Caco-2 (cell line): ENCODE measurements around the gene CHADL. TPM values are rescaled to one million over a fixed set of nuclear protein-coding genes. Genes with fewer than 3 reads are reported as not detected.
"Not testable (repeated sequence)": the region's sequence is repeated elsewhere in the genome, so short reads cannot be mapped to it uniquely, and the experiment has no call there.

ENCODE experiments used
- BruUV-seq: library from RNA; stranded (reverse); fragments of 400-500 nt; replicated peaks from 2 replicates; lab custom pipeline; 2021; lab: Mats Ljungman, UMichigan
- CTCF ChIA-PET: fragments of 300-600 bp; sonication (Branson Sonifier 250); formaldehyde crosslinking; loops from one replicate; lab custom pipeline; 2022; ENCODE audit warnings: antibody characterized with exemption; lab: Charles Lee
- POLR2A ChIA-PET: fragments of 300-600 bp; sonication (Branson Sonifier 250); formaldehyde crosslinking; loops from one replicate; lab custom pipeline; 2022; ENCODE audit warnings: antibody characterized with exemption; lab: Charles Lee
- DNase-seq, 2 experiments: peaks; one replicate each; pipeline versions ENCODE4 v3.0.0 to v3.0.0-alpha.2; 2020 to 2022
- H3K27me3 ChIP-seq: replicated peaks from 2 replicates; pipeline ENCODE4 v1.6.0; 2011; ENCODE audit warnings: low read length; ENCODE audit not compliant: control insufficient read depth, insufficient read depth
- H3K36me3 ChIP-seq: 2 replicates; pipeline ENCODE4 v1.5.1; 2011; ENCODE audit warnings: low read length; ENCODE audit not compliant: control insufficient read depth, insufficient read depth
- H3K4me1 ChIP-seq: fragments of 250-450 bp; sonication (Bioruptor Pico); 2 replicates; pipeline ENCODE4 v1.5.1; 2020; ENCODE audit warnings: mild to moderate bottlenecking
- H3K4me3 ChIP-seq: 2 replicates; pipeline ENCODE4 v1.5.1; 2011; ENCODE audit warnings: low read depth, mild to moderate bottlenecking, control low read depth, low read length
- H3K9me3 ChIP-seq: fragments of 250-450 bp; sonication (Bioruptor Pico); 2 replicates; pipeline ENCODE4 v1.5.1; 2020; ENCODE audit warnings: mild to moderate bottlenecking, moderate library complexity
- H3K27ac Mint-ChIP-seq: one replicate; pipeline ENCODE4 v1.8.0; 2022; ENCODE audit warnings: mixed read lengths; ENCODE audit not compliant: unreplicated experiment
- H3K27me3 Mint-ChIP-seq: one replicate; pipeline ENCODE4 v1.8.0; 2022; ENCODE audit warnings: mixed read lengths; ENCODE audit not compliant: insufficient read depth, unreplicated experiment
- H3K36me3 Mint-ChIP-seq: one replicate; pipeline ENCODE4 v1.8.0; 2022; ENCODE audit warnings: mild to moderate bottlenecking, mixed read lengths; ENCODE audit not compliant: insufficient read depth, unreplicated experiment
- H3K4me1 Mint-ChIP-seq: one replicate; pipeline ENCODE4 v1.8.0; 2022; ENCODE audit warnings: low read depth, mixed read lengths; ENCODE audit not compliant: unreplicated experiment
- H3K4me3 Mint-ChIP-seq: one replicate; pipeline ENCODE4 v1.8.0; 2022; ENCODE audit warnings: mild to moderate bottlenecking, moderate library complexity, mixed read lengths; ENCODE audit not compliant: unreplicated experiment
- H3K9me3 Mint-ChIP-seq: one replicate; pipeline ENCODE4 v1.8.0; 2022; ENCODE audit warnings: mixed read lengths; ENCODE audit not compliant: unreplicated experiment
- CTCF ChIP-seq, 2 experiments: fragments of 200-600 bp in 1 of 2; IDR thresholded peaks; 1 replicate in 1 of 2; 2 replicates in 1 of 2; pipeline versions ENCODE4 v1.5.1 to v1.8.0; 2011 to 2022; ENCODE audit warnings: antibody characterized with exemption in 1 of 2, control low read depth in 1 of 2, inconsistent platforms in 1 of 2, low read depth in 1 of 2, low read length in 1 of 2, mild to moderate bottlenecking in 1 of 2, moderate library complexity in 1 of 2; ENCODE audit not compliant: insufficient read depth in 1 of 2, severe bottlenecking in 1 of 2, unreplicated experiment in 1 of 2
- intact Hi-C: fragments of 100-400 bp; cut with micrococcal nuclease; formaldehyde crosslinking; loops from one replicate; pipeline ENCODE4 v1.10.0; 2022; ENCODE audit not compliant: unreplicated experiment
- total RNA-seq: library from RNA; stranded (reverse); gene quantifications from 2 replicates; pipeline ENCODE4 v1.2.3, GENCODE V29; 2022

CHADL gene
- total RNA-seq, 1 experiment from 2014 or later: 0.32 TPM

GRCh38 chr22:41184679-41185078 lies 56.1 kb downstream of the CHADL start:
- no peak for DNase-seq

GRCh38 chr22:41181349-41182241 lies 59.1 kb downstream of the CHADL start:
- DNase-seq: peak in 1 of 2 experiments; percentile 14
- BruUV-seq: no TSS peak
- H3K4me3 ChIP-seq: no peak overlapping the region
- no peaks in the 10 kb centered on the region for H3K27me3 Mint-ChIP-seq
- peaks cover 8% of the 10 kb centered on the region for H3K36me3 ChIP-seq
- H3K36me3 Mint-ChIP-seq: peaks cover 62% of the 10 kb centered on the region
- no peak for TF ChIP-seq CTCF (IDR thresholded peaks at IDR 0.05; ENCODE audit: insufficient read depth in 1 of 2, low read depth in 1 of 2, low read length in 1 of 2, severe bottlenecking in 1 of 2, unreplicated experiment in 1 of 2)
- intact Hi-C loops: no loop called here
- ChIA-PET POLR2A (interaction anchor here (0.6 to 1.2 kb wide), 2 partner anchors 16 to 332 kb away, joined by 3 to 4 read pairs; no protein-coding TSS in a partner anchor), CTCF (interaction anchor here (0.5 to 1.5 kb wide), 2 partner anchors 32 to 56 kb away, joined by 3 to 5 read pairs; no protein-coding TSS in a partner anchor)
- no peaks in the 10 kb centered on the region for H3K9me3 ChIP-seq
- no peaks in the 10 kb centered on the region for H3K9me3 Mint-ChIP-seq
- H3K4me1 Mint-ChIP-seq: peaks cover 7% of the 10 kb centered on the region
- H3K27ac Mint-ChIP-seq: peak overlapping the region; percentile 66
- H3K4me1 ChIP-seq: peaks cover 4% of the 10 kb centered on the region
- H3K4me3 Mint-ChIP-seq: peak overlapping the region; percentile 15
- H3K27me3 ChIP-seq: no peaks in the 10 kb centered on the region

More at GRCh38 chr22:41184679-41185078, 56.1 kb downstream of the CHADL start:
- no peaks in the 10 kb centered on the region for H3K27me3 Mint-ChIP-seq
- intact Hi-C loops: no loop called here
- Histone ChIP-seq H3K27me3 (no peaks in the 10 kb centered on the region), H3K4me3 (no peak overlapping the region), H3K9me3 (no peaks in the 10 kb centered on the region), H3K36me3 (peaks cover 1% of the 10 kb centered on the region; the same call in 1 of the 2 replicates), H3K4me1 (peaks cover 4% of the 10 kb centered on the region)
- no peaks in the 10 kb centered on the region for H3K9me3 Mint-ChIP-seq
- no peak for TF ChIP-seq CTCF (IDR thresholded peaks at IDR 0.05; ENCODE audit: insufficient read depth in 1 of 2, low read depth in 1 of 2, low read length in 1 of 2, severe bottlenecking in 1 of 2, unreplicated experiment in 1 of 2)
- peaks cover 7% of the 10 kb centered on the region for H3K4me1 Mint-ChIP-seq
- CTCF ChIA-PET: no interaction called here
- H3K4me3 Mint-ChIP-seq: no peak overlapping the region
- POLR2A ChIA-PET: no interaction called here
- no peak overlapping the region for H3K27ac Mint-ChIP-seq
- BruUV-seq: no TSS peak
- peaks cover 35% of the 10 kb centered on the region for H3K36me3 Mint-ChIP-seq

DNA sequence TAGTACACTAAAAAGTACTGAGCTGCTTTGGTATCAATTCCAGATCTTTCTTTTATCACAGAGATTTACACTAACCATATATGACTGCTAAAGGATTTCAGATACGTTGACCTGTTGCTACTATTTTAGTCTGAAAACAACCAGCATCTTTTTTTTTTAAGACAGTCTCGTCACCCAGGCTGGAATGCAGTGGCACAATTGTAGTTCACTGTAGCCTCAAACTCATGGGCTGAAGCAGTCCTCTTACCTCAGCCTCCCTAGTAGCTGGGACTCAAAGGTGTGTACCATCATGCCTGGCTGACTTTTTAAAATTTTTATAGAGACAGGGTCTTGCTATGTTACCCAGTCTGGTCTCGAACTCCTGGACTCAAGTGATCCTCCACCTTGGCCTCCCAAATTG lies 59.8 kb downstream of the CHADL start:
- Mint-ChIP-seq H3K36me3 (peaks cover 68% of the 10 kb centered on the region), H3K27ac (peak overlapping the region; percentile 66), H3K9me3 (no peaks in the 10 kb centered on the region), H3K4me1 (peaks cover 7% of the 10 kb centered on the region), H3K27me3 (no peaks in the 10 kb centered on the region), H3K4me3 (no peak overlapping the region)
- no peaks in the 10 kb centered on the region for H3K27me3 ChIP-seq
- intact Hi-C loops: no loop called here
- no TSS peak for BruUV-seq
- no peak overlapping the region for H3K4me3 ChIP-seq
- no peak for TF ChIP-seq CTCF (IDR thresholded peaks at IDR 0.05; ENCODE audit: insufficient read depth in 1 of 2, low read depth in 1 of 2, low read length in 1 of 2, severe bottlenecking in 1 of 2, unreplicated experiment in 1 of 2)
- ChIA-PET POLR2A (interaction anchor here (1.2 kb wide), 1 partner anchor 17 kb away, joined by 3 read pairs; no protein-coding TSS in a partner anchor), CTCF (interaction anchor here (1.5 kb wide), 1 partner anchor 57 kb away, joined by 5 read pairs; no protein-coding TSS in a partner anchor)
- no peak for DNase-seq
- H3K4me1 ChIP-seq: peaks cover 4% of the 10 kb centered on the region
- no peaks in the 10 kb centered on the region for H3K9me3 ChIP-seq
- H3K36me3 ChIP-seq: peaks cover 8% of the 10 kb centered on the region

- CTCF ChIA-PET: interaction anchor here (0.6 kb wide), 1 partner anchor 252 kb away, joined by 3 read pairs; no protein-coding TSS in a partner anchor
- DNase-seq, H3K27me3 Mint-ChIP-seq, H3K4me1 ChIP-seq, intact Hi-C loops, H3K36me3 ChIP-seq, H3K9me3 Mint-ChIP-seq, BruUV-seq, H3K4me3 Mint-ChIP-seq, POLR2A ChIA-PET, H3K27me3 ChIP-seq, H3K4me1 Mint-ChIP-seq, H3K4me3 ChIP-seq, H3K27ac Mint-ChIP-seq, H3K9me3 ChIP-seq: not testable (repeated sequence)
- H3K36me3 Mint-ChIP-seq: peaks cover 74% of the 10 kb centered on the region
Observed at GRCh38 chr22:41180362-41180761, 60.4 kb downstream of the CHADL start.
